HT1080 (cell line): ENCODE data around the gene BRAF. TPM values are rescaled to one million over a fixed set of nuclear protein-coding genes. Genes with fewer than 3 reads are reported as not detected.
"Not testable (repeated sequence)": the region's sequence is repeated elsewhere in the genome, so short reads cannot be mapped to it uniquely, and the experiment has no call there.

Experiments
- DNase-seq: peaks from one replicate; pipeline ENCODE4 v3.0.0-alpha.2; 2015; ENCODE audit warnings: low read depth
- total RNA-seq: library from RNA; depleted of rRNA; stranded (reverse); fragments of >200 nt; shearing (Covaris generic); gene quantifications from 2 replicates; pipeline ENCODE4 v1.2.3, GENCODE V29; 2014

Gene BRAF
- total RNA-seq, 1 experiment from 2014 or later, result 8.3 TPM

DNA sequence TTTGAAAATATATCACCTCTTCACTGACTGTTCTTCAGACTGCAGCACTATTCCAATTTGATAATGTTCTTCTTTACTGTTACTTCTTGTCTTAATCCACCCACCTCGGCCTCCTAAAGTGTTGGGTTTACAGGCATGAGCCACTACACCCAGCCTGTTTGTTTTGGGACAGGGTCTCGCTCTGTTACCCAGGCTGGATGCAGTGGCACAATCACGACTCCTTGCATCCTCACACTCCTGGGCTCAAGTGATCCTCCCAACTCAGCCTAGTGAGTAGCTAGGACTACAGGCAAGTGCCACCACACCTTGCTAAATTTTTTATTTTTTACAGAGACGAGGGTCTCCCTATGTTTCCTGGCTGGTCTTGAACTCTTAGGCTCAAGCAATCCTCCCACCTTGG lies 150.4 kb downstream of the BRAF start:
- DNase-seq, result no peak

GRCh38 chr7:140773104-140773503 lies 151.6 kb downstream of the BRAF start:
- DNase-seq, result no peak

DNA sequence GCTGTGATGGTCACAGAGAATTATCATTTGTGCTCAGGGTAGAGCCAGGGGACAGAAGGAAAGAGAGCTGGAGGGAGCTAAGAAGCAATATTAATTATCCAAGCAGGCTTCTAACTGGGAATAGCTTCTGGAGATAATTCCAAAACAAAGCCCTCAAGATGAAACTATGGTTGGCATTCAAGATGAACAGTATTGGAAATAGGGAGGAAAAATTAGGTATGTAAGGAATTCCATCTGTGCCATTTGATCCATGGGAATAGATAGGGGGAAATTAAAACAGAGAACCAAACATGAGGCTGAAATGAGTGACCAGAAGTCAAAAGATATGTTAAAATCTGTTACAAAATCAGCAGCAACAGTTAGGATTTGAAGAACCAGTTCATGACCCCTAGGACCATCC lies 152.9 kb downstream of the BRAF start:
- DNase-seq, result no peak

GRCh38 chr7:140769852-140770251 lies 154.9 kb downstream of the BRAF start:
- no peak for DNase-seq

- no peak for DNase-seq
Measured at GRCh38 chr7:140767418-140767817, 157.3 kb downstream of the BRAF start.

GRCh38 chr7:140765441-140765840 lies 159.3 kb downstream of the BRAF start:
- not testable (repeated sequence) for DNase-seq

DNA sequence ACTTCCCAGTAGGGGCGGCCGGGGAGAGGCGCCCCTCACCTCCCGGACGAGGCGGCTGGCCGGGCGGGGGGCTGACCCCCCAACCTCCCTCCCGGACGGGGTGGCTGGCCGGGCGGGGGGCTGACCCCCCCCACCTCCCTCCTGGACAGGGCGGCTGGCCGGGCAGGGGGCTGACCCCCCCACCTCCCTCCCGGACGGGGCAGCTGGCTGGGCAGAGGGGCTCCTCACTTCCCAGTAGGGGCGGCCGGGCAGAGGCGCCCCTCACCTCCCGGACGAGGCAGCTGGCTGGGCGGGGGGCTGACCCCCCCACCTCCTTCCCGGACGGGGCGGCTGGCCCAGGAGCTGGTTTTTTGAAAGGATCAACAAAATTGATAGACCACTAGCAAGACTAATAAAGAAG lies 161.6 kb downstream of the BRAF start:
- not testable (repeated sequence) for DNase-seq

DNA sequence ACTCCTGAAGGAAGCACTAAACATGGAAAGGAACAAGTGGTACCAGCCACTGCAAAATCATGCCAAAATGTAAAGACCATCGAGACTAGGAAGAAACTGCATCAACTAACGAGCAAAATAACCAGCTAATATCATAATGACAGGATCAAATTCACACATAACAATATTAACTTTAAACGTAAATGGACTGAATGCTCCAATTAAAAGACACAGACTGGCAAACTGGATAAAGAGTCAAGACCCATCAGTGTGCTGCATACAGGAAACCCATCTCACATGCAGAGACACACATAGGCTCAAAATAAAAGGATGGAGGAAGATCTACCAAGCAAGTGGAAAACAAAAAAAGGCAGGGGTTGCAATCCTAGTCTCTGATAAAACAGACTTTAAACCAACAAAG lies 163.4 kb downstream of the BRAF start:
- not testable (repeated sequence) for DNase-seq

- no peak for DNase-seq
Measured at GRCh38 chr7:140754506-140754905, 170.2 kb downstream of the BRAF start.

GRCh38 chr7:140752533-140752932 lies 172.2 kb downstream of the BRAF start:
- no peak for DNase-seq

DNA sequence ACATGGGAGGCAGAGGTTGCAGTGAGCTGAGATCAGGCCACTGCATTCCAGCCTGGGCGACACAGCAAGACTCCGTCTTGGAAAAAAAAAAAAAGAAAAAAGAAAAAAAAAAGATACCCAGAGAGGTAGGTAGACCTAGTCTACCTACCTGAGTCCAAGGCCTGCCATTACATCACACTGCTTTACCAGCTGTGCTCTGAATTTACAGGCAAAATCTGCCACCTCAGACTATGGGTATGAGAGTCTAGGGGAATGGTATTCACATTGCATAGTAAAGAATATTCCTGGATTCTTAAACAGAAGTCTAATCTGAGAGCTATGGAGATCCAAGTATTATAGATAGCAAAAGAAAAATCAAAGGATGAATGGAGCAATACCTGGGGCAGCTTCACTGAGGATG lies 178.0 kb downstream of the BRAF start:
- DNase-seq, result no peak

DNA sequence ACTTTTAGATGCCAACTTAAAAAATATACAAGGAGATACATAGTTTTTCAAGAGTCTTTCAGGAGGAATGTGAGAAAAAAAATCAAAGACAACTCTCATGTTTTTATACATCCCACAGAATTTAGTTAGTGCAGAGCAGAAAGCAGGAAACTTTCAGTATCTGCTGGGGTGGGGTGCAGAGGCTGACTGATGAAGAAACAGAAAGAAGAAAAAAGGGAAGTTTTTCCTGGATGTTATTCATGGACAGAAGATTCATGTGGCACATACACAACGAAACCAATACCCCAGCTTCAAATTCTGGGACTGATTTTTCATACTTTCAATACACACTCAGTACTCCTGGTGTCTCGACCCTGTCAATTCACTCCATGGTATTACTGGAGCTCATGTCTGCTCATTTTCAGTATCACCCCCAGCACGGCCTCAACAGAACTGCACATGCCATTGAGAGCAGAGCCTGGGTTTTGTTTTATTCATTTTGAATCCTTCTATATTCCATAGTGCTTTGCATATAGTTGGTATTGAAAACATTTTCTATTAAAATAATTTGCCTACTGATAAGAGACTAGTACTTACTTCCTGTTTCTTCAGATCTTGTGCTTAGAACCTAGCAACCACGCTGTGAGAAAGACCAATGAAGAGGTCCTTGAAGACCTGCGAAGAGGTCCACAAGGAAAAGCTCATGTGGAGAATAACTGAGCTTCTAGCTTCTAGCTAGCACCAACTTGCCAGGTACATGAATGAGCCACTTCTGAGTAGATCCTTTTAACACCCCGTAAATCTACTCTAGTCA lies 179.3 kb downstream of the BRAF start:
- DNase-seq, result no peak

DNA sequence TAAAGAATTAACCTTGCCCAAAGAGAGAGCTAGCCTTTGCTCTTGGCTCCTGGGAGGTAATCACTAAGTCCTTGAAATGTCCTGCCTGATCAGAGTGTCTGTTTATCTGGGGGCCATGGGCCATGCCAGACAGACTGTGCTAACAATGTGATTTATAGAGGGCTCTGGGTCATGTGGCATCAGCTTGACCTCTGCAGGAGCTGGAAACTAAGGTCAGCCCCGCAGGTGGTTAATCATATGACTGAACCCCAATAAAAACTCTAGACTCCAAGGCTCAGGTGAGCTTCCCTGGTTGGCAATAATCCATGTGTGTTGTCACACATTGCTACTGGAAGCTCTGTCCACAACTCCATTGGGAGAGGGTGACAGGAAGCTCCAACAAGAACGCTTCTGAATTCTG lies 180.7 kb downstream of the BRAF start:
- no peak for DNase-seq

DNA sequence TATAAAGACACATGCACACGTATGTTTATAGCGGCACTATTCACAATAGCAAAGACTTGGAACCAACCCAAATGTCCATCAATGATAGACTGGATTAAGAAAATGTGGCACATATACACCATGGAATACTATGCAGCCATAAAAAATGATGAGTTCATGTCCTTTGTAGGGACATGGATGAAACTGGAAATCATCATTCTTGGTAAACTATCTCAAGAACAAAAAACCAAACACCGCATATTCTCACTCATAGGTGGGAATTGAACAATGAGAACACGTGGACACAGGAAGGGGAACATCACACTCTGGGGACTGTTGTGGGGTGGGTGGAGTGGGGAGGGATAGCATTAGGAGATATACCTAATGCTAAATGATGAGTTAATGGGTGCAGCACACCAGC lies 181.5 kb downstream of the BRAF start:
- not testable (repeated sequence) for DNase-seq

- no peak for DNase-seq
Measured at GRCh38 chr7:140738280-140738679, 186.4 kb downstream of the BRAF start.

DNA sequence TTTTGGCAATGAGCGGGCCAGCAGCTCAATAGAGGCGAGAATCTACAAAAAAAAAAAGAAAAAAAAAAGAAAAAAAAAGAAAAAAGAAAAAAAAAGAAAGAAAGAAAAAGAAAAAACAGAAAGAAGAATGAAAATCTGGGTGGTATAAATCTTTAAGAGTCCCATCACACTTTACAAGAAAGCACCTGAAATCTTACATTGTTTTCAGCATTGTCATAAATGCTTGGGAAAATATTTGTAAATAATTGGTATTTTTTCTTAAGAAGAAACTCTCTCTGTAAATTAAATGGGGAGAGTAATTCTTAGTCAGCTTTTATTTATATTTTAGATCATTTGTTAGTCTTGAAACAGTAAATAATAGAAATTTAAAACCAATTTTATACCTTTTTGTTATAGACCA lies 190.0 kb downstream of the BRAF start:
- DNase-seq, result no peak

DNA sequence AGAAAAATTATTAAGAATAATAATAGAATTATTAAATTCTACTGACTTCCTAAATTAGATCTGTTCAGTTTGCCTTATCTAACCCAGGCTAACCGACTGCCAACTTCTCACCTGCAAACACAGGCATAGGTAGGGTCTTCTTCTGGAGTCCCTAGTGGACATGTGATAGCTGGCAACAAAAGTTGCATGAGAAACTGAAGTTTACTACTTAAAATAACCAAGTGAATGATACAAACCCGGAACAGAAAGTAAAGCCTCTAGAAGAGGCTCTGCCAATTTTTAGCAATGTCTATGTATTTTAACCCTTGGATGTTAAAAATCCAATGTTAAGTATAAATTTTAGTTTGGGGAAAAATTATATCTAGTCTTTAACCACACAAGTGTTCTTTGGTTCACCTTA lies 190.6 kb downstream of the BRAF start:
- DNase-seq, result no peak

- DNase-seq, result no peak
Measured at GRCh38 chr7:140732416-140732815, 192.3 kb downstream of the BRAF start.

DNA sequence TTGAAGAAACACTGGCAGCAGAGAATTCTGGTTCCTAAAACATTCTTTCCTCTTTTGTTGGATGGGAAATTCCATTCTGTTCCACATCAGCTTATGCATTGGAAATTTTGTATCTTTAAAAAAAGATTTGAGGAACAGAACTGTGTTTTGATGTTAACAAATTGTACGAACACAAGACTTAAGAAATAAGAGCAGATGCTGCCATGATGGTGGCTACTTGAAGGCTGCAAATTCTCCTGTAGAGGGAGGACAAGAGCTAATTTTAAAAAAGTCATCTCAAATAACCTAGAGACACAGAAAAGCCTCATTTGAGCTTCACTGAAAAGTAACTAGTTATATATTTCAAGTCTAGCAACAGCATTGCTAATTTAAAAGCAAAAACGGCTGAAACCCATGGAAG lies 198.4 kb downstream of the BRAF start:
- DNase-seq, result no peak

DNA sequence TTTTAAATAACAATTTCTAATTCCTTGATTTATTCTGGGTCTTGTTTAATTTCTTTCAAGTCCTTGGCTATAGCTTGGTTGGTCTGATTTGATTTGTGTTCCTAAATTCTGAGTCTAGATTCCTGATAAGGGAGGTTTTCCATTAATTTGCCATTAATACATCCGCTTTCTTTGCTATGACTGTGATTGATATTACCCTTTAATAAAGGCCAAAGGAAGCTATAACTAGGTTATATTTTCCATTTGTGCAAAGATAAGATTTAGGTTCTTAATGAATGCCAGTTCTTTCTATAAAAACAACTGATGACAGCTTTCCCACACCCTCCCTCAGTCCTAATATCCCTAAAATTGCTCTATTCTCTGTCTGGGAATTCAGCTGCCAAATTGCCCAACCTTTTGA lies 200.0 kb downstream of the BRAF start:
- DNase-seq, result no peak

GRCh38 chr7:140723574-140723973 lies 201.2 kb downstream of the BRAF start:
- no peak for DNase-seq

GRCh38 chr7:140723006-140723405 lies 201.7 kb downstream of the BRAF start:
- no peak for DNase-seq

DNA sequence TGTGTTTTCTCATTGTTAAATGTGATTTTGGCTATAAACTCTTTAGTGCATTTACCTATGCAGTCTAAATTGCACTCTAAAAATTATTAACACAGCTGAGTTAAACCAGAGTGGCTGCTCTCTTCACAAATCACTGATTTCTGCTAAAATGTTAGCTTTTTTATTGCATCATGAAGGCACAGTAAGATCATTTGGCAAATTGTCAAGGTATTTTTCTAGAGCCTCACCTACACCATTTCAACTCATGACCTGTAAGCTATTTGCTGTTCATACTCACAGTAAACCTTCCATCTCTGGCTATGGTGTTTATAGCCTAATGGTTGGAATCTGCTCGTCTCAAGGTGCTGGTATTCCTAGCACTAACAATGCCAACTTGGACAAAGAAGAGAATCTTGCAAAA lies 202.5 kb downstream of the BRAF start:
- no peak for DNase-seq

DNA sequence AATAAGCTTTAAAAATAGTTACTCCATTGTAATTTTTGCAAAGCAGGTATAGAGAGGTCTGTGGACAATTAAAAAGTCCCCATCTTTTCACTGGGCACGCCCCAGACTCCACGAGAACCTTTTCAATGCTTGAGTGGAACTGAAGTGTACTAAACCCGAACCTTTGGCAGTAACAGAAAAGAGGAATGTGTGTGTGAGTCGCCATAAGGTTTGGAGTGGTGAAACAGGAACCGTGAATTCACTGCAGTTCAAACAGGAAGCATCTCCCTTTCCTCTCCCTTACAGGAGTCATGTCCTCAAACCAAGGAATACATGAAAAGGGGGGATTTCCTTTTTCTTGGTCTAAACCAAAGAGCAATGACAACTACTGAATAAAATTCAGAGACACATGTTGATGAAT lies 205.0 kb downstream of the BRAF start:
- peak; percentile 46 for DNase-seq
